NT2/D1 (cell line): ENCODE data around the gene FKBP14.

Source experiments
- DNase-seq: peaks from one replicate; pipeline ENCODE4 v3.0.0-alpha.2; 2011; ENCODE audit warnings: low read depth, low spot score
- H3K27me3 ChIP-seq: 2 replicates; pipeline ENCODE4 v1.6.0; 2011; ENCODE audit warnings: mild to moderate bottlenecking; ENCODE audit not compliant: insufficient read length, insufficient read depth
- H3K36me3 ChIP-seq: 2 replicates; pipeline ENCODE4 v1.6.1; 2011; ENCODE audit warnings: mild to moderate bottlenecking, low read length, mixed read lengths; ENCODE audit not compliant: insufficient read depth, insufficient read length
- H3K4me1 ChIP-seq: 2 replicates; pipeline ENCODE4 v1.5.1; 2011; ENCODE audit not compliant: insufficient read depth, insufficient read length
- H3K4me3 ChIP-seq: 2 replicates; pipeline ENCODE4 v1.5.1; 2011; ENCODE audit warnings: low read depth; ENCODE audit not compliant: insufficient read length
- H3K9ac ChIP-seq: 2 replicates; pipeline ENCODE4 v1.6.0; 2011; ENCODE audit warnings: low read depth; ENCODE audit not compliant: insufficient read length
- H3K9me3 ChIP-seq: 2 replicates; pipeline ENCODE4 v1.5.1; 2011; ENCODE audit warnings: mild to moderate bottlenecking, low read length; ENCODE audit not compliant: insufficient read depth
- SUZ12 ChIP-seq: IDR thresholded peaks from 2 replicates; pipeline ENCODE4 v1.6.1; 2011; ENCODE audit not compliant: insufficient read length, insufficient read depth; ENCODE audit errors: extremely low read depth
- YY1 ChIP-seq: IDR thresholded peaks from 2 replicates; pipeline ENCODE4 v1.6.1; 2011; ENCODE audit not compliant: insufficient read length, insufficient read depth
- ZNF274 ChIP-seq: IDR thresholded peaks from 2 replicates; pipeline ENCODE4 v1.6.1; 2011; ENCODE audit warnings: mild to moderate bottlenecking, low read depth, low read length

Gene FKBP14, protein sequence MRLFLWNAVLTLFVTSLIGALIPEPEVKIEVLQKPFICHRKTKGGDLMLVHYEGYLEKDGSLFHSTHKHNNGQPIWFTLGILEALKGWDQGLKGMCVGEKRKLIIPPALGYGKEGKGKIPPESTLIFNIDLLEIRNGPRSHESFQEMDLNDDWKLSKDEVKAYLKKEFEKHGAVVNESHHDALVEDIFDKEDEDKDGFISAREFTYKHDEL

GRCh38 chr7:30026229-30027064 lies at the start of gene FKBP14:
Gene FKBP14, minus strand, starts transcription at chr7:30026702. Its CDS starts 194 bp downstream, at chr7:30026508.
- peak; percentile 100 for DNase-seq
- Histone ChIP-seq H3K9ac (peak within 1 kb of the TSS; percentile 80), H3K9me3 (no peaks in the 10 kb centered on the region), H3K4me3 (peak within 1 kb of the TSS; percentile 82), H3K4me1 (no peaks in the 10 kb centered on the region), H3K27me3 (no peaks in the 10 kb centered on the region), H3K36me3 (peaks cover 25% of the 10 kb centered on the region)
- no peak for TF ChIP-seq SUZ12

DNA sequence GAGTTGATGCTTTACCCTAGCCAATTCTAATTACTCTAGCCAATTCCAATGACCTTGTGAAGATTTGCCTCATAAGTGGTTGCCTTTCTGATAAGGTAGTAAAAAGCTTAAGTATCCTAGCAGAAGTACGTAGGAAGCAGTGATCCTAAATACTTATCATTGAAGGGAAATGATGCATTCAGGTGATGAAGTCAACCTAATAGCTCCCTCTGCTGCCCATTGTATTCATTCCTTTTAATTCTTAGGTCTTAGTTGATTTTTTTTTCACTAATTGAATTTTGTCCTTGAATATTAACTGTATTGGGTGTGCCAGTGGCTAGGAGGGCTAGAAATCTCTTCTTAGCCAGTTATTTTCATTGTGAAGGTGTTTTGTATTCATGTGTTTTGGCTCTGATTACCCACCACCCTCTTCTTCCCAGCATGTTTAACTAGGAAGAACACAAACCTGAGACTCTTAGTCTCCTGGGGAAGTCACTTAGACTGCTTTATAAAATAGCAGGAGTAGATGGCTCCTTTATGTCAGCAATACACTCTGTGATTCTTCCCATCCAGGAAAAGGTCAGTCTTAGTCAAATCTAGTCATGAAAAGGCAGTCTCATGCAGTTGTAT lies 48.0 kb upstream of the FKBP14 start:
- peak; percentile 13 for DNase-seq
- H3K4me1 ChIP-seq = no peaks in the 10 kb centered on the region
- H3K9ac ChIP-seq = no peak overlapping the region
- no peak for TF ChIP-seq SUZ12
- TF ChIP-seq YY1 = no peak
- TF ChIP-seq ZNF274 = no peak
- H3K27me3 ChIP-seq = no peaks in the 10 kb centered on the region
- H3K36me3 ChIP-seq = peaks cover 37% of the 10 kb centered on the region
- H3K4me3 ChIP-seq = no peak overlapping the region
- no peaks in the 10 kb centered on the region for H3K9me3 ChIP-seq

- Histone ChIP-seq H3K4me1 (no peaks in the 10 kb centered on the region), H3K36me3 (peaks cover 25% of the 10 kb centered on the region), H3K4me3 (no peak overlapping the region), H3K9me3 (no peaks in the 10 kb centered on the region), H3K9ac (no peak overlapping the region), H3K27me3 (no peaks in the 10 kb centered on the region)
- TF ChIP-seq SUZ12 (no peak), YY1 (no peak), ZNF274 (no peak)
- no peak for DNase-seq
These were observed 46.2 kb upstream of the FKBP14 start for GRCh38 chr7:30072735-30073134.

DNA sequence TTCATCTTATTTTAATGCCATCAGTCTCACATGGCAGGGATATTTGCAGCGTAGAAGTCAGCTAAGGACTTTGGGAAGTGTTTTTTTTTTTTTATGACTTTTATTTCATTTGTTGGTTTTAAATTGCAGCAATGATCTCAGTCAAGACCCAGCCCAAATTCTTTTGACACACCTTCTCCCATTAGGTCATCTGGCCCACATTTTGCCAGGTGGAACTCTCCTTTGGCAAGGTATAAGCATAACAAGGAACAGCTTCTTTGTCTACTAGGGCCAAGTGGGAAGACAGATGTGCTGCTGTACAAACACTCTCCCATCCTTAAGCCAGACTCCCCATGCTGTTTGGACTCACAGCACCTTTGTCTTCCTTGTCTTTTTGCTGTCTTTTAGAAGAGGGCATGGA lies 43.5 kb upstream of the FKBP14 start:
- H3K36me3 ChIP-seq = peaks cover 31% of the 10 kb centered on the region
- no peaks in the 10 kb centered on the region for H3K4me1 ChIP-seq
- no peak overlapping the region for H3K4me3 ChIP-seq
- no peak overlapping the region for H3K9ac ChIP-seq
- no peak for DNase-seq
- no peak for TF ChIP-seq ZNF274
- no peak for TF ChIP-seq SUZ12
- TF ChIP-seq YY1 = no peak
- H3K9me3 ChIP-seq = no peaks in the 10 kb centered on the region
- no peaks in the 10 kb centered on the region for H3K27me3 ChIP-seq

DNA sequence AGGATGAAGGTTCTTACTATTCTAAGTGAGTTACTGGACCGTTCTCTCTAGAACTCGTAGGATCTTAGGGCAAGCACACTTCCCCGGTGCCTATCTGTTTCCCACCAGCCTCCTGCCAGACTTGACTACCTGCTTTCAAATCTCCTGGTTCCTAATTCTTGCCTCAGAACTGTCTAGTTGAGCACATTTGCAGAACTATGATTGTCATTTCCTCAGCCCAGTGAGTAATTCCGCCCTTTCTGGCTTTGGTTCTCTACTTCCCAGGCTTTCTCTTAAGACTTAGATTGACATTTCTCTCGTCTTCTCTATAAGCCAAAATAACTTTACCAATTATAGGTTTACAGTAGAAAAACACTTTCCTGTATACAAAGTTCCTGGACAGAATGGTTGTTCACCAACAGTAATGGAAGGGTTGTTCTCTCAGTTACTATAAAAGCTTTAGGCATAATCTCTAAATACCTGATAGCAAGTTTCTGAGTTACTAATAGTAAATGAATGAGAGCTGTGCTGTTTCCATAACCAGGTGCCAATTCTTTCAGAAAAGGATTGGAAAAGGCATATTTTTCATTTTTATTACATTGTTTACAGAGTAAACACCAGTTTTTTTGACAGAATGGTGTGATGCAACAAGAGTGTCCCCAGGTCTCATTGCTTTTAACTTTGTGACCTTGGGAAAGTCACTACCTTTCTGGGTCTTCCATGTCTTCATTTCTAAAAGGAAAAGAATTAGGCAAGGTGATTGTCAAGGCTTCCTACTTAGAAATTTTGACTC lies 42.8 kb upstream of the FKBP14 start:
- H3K4me1 ChIP-seq = no peaks in the 10 kb centered on the region
- no peaks in the 10 kb centered on the region for H3K27me3 ChIP-seq
- H3K9me3 ChIP-seq = no peaks in the 10 kb centered on the region
- no peak for DNase-seq
- TF ChIP-seq ZNF274 = no peak
- TF ChIP-seq YY1 = no peak
- no peak for TF ChIP-seq SUZ12
- peaks cover 32% of the 10 kb centered on the region for H3K36me3 ChIP-seq
- H3K4me3 ChIP-seq = no peak overlapping the region
- H3K9ac ChIP-seq = no peak overlapping the region

- no peak for DNase-seq
- TF ChIP-seq SUZ12 (no peak), YY1 (no peak), ZNF274 (no peak)
- peaks cover 44% of the 10 kb centered on the region for H3K36me3 ChIP-seq
- no peaks in the 10 kb centered on the region for H3K4me1 ChIP-seq
- H3K27me3 ChIP-seq = no peaks in the 10 kb centered on the region
- H3K9me3 ChIP-seq = no peaks in the 10 kb centered on the region
- H3K4me3 ChIP-seq = no peak overlapping the region
- no peak overlapping the region for H3K9ac ChIP-seq
These were observed 41.6 kb upstream of the FKBP14 start for GRCh38 chr7:30068117-30068516.

DNA sequence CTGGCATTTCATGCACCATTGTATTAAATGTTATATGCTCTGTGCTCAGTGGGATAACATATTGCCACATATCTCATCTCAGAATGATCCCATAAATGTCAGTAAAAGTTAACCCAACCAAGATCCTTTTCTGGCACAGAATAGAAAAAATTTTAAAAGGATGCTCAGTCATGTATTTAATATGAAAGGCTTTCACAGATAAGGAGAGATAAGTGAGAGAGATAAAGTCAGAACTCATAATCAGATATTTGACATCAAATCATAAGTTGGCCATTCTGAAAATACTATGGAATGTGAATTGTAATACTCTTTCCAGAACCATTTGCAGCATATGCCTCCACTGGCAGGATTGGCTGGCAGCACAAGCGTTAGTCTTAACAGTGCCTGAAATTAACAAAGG lies 40.2 kb upstream of the FKBP14 start:
- no peak for DNase-seq
- Histone ChIP-seq H3K27me3 (no peaks in the 10 kb centered on the region), H3K36me3 (peaks cover 55% of the 10 kb centered on the region), H3K4me3 (no peak overlapping the region), H3K9me3 (no peaks in the 10 kb centered on the region), H3K4me1 (no peaks in the 10 kb centered on the region), H3K9ac (no peak overlapping the region)
- TF ChIP-seq SUZ12 = no peak
- no peak for TF ChIP-seq ZNF274
- no peak for TF ChIP-seq YY1
